SJSA1 (cell line): ENCODE results near the gene CALR3. TPM values are rescaled to one million over a fixed set of nuclear protein-coding genes. Genes with fewer than 3 reads are reported as not detected.

Experiments used
- DNase-seq, 2 experiments: peaks; one replicate each; pipeline ENCODE4 v3.0.0-alpha.2; 2015 to 2020; ENCODE audit warnings: low spot score in 2 of 2, low read depth in 1 of 2
- H3K27ac ChIP-seq: fragments of 250-450 bp; sonication (Bioruptor Pico); 2 replicates; pipeline ENCODE4 v1.5.1; 2020; ENCODE audit warnings: mild to moderate bottlenecking, moderate library complexity
- H3K27me3 ChIP-seq: fragments of 250-450 bp; sonication (Bioruptor Pico); replicated peaks from 2 replicates; pipeline ENCODE4 v1.5.1; 2020; ENCODE audit warnings: mild to moderate bottlenecking, moderate library complexity
- H3K36me3 ChIP-seq: fragments of 250-450 bp; sonication (Bioruptor Pico); 2 replicates; pipeline ENCODE4 v1.5.1; 2020; ENCODE audit warnings: mild to moderate bottlenecking
- H3K4me1 ChIP-seq: fragments of 250-450 bp; sonication (Bioruptor Pico); replicated peaks from 2 replicates; pipeline ENCODE4 v1.6.1; 2021; ENCODE audit warnings: mild to moderate bottlenecking
- H3K4me3 ChIP-seq: fragments of 250-450 bp; sonication (Bioruptor Pico); 2 replicates; pipeline ENCODE4 v1.5.1; 2020; ENCODE audit warnings: mild to moderate bottlenecking
- H3K9me3 ChIP-seq: fragments of 250-450 bp; sonication (Bioruptor Pico); replicated peaks from 2 replicates; pipeline ENCODE4 v1.5.1; 2020; ENCODE audit warnings: mild to moderate bottlenecking
- total RNA-seq: library from RNA; depleted of rRNA; stranded (reverse); fragments of >200 nt; shearing (Covaris generic); gene quantifications from 2 replicates; pipeline ENCODE4 v1.2.3, GENCODE V29; 2014

Gene CALR3
- total RNA-seq, 1 experiment from 2014 or later = not detected

GRCh38 chr19:16463991-16464575, 31.9 kb downstream of the CALR3 start:
- Histone ChIP-seq H3K4me3 (no peak overlapping the region), H3K36me3 (no peaks in the 10 kb centered on the region; the same call in none of the 2 replicates), H3K4me1 (peaks cover 7% of the 10 kb centered on the region), H3K9me3 (no peaks in the 10 kb centered on the region), H3K27ac (no peak overlapping the region), H3K27me3 (no peaks in the 10 kb centered on the region)
- DNase-seq = no peak

GRCh38 chr19:16463341-16463990, 32.5 kb downstream of the CALR3 start:
- H3K9me3 ChIP-seq = no peaks in the 10 kb centered on the region
- no peaks in the 10 kb centered on the region; the same call in none of the 2 replicates for H3K36me3 ChIP-seq
- peaks cover 7% of the 10 kb centered on the region for H3K4me1 ChIP-seq
- no peaks in the 10 kb centered on the region for H3K27me3 ChIP-seq
- H3K4me3 ChIP-seq = no peak overlapping the region
- no peak overlapping the region for H3K27ac ChIP-seq
- DNase-seq = no peak

- Histone ChIP-seq H3K27me3 (no peaks in the 10 kb centered on the region), H3K4me1 (peaks cover 11% of the 10 kb centered on the region), H3K27ac (no peak overlapping the region), H3K9me3 (no peaks in the 10 kb centered on the region), H3K4me3 (no peak overlapping the region), H3K36me3 (no peaks in the 10 kb centered on the region; the same call in none of the 2 replicates)
- no peak for DNase-seq
Observed at GRCh38 chr19:16462757-16463250, 33.2 kb downstream of the CALR3 start.

- H3K9me3 ChIP-seq = no peaks in the 10 kb centered on the region
- H3K27ac ChIP-seq = no peak overlapping the region
- H3K4me3 ChIP-seq = no peak overlapping the region
- H3K27me3 ChIP-seq = no peaks in the 10 kb centered on the region
- no peaks in the 10 kb centered on the region; the same call in none of the 2 replicates for H3K36me3 ChIP-seq
- DNase-seq = no peak
- H3K4me1 ChIP-seq = peaks cover 23% of the 10 kb centered on the region
Observed at GRCh38 chr19:16461630-16462051, 34.3 kb downstream of the CALR3 start.

GRCh38 chr19:16460454-16460853, 35.5 kb downstream of the CALR3 start:
- no peak overlapping the region for H3K27ac ChIP-seq

GRCh38 chr19:16459680-16460079, 36.3 kb downstream of the CALR3 start:
- no peak for DNase-seq
- H3K4me3 ChIP-seq = no peak overlapping the region
- H3K36me3 ChIP-seq = peaks cover 2% of the 10 kb centered on the region
- H3K27me3 ChIP-seq = no peaks in the 10 kb centered on the region
- no peak overlapping the region for H3K27ac ChIP-seq
- peaks cover 30% of the 10 kb centered on the region for H3K4me1 ChIP-seq
- no peaks in the 10 kb centered on the region for H3K9me3 ChIP-seq

More at GRCh38 chr19:16460454-16460853, 35.5 kb downstream of the CALR3 start:
- no peak for DNase-seq
- Histone ChIP-seq H3K9me3 (no peaks in the 10 kb centered on the region), H3K27me3 (no peaks in the 10 kb centered on the region), H3K4me3 (no peak overlapping the region), H3K4me1 (peaks cover 30% of the 10 kb centered on the region), H3K36me3 (peaks cover 2% of the 10 kb centered on the region)

- DNase-seq = no peak
- no peak overlapping the region for H3K4me3 ChIP-seq
- H3K4me1 ChIP-seq = peaks cover 28% of the 10 kb centered on the region
- H3K27me3 ChIP-seq = no peaks in the 10 kb centered on the region
- H3K27ac ChIP-seq = no peak overlapping the region
- H3K36me3 ChIP-seq = peaks cover 2% of the 10 kb centered on the region
- H3K9me3 ChIP-seq = no peaks in the 10 kb centered on the region
Observed at GRCh38 chr19:16458391-16459341, 37.3 kb downstream of the CALR3 start.

GRCh38 chr19:16457954-16458331, 38.0 kb downstream of the CALR3 start:
- peak overlapping the region; percentile 18 for H3K27ac ChIP-seq

GRCh38 chr19:16457195-16457953, 38.6 kb downstream of the CALR3 start:
- peak; percentile 48 to 63 for DNase-seq
- H3K4me1 ChIP-seq = peaks cover 24% of the 10 kb centered on the region
- no peaks in the 10 kb centered on the region for H3K9me3 ChIP-seq
- peak overlapping the region; percentile 18 for H3K27ac ChIP-seq
- H3K4me3 ChIP-seq = no peak overlapping the region
- peaks cover 2% of the 10 kb centered on the region; the same call in 1 of the 2 replicates for H3K36me3 ChIP-seq
- H3K27me3 ChIP-seq = no peaks in the 10 kb centered on the region

More at GRCh38 chr19:16457954-16458331, 38.0 kb downstream of the CALR3 start:
- H3K4me1 ChIP-seq = peaks cover 25% of the 10 kb centered on the region
- DNase-seq = no peak
- H3K9me3 ChIP-seq = no peaks in the 10 kb centered on the region
- H3K27me3 ChIP-seq = no peaks in the 10 kb centered on the region
- peaks cover 2% of the 10 kb centered on the region for H3K36me3 ChIP-seq
- no peak overlapping the region for H3K4me3 ChIP-seq

- no peaks in the 10 kb centered on the region for H3K9me3 ChIP-seq
- H3K27ac ChIP-seq = no peak overlapping the region
- H3K4me1 ChIP-seq = peaks cover 24% of the 10 kb centered on the region
- H3K36me3 ChIP-seq = peaks cover 2% of the 10 kb centered on the region; the same call in 1 of the 2 replicates
- no peaks in the 10 kb centered on the region for H3K27me3 ChIP-seq
- DNase-seq = no peak
- no peak overlapping the region for H3K4me3 ChIP-seq
Observed at GRCh38 chr19:16456652-16457194, 39.2 kb downstream of the CALR3 start.

- H3K36me3 ChIP-seq = peaks cover 2% of the 10 kb centered on the region; the same call in 1 of the 2 replicates
- peaks cover 24% of the 10 kb centered on the region for H3K4me1 ChIP-seq
- H3K27ac ChIP-seq = no peak overlapping the region
- H3K9me3 ChIP-seq = no peaks in the 10 kb centered on the region
- DNase-seq = no peak
- H3K27me3 ChIP-seq = no peaks in the 10 kb centered on the region
- H3K4me3 ChIP-seq = no peak overlapping the region
Observed at GRCh38 chr19:16455489-16455888, 40.5 kb downstream of the CALR3 start.

- Histone ChIP-seq H3K27ac (no peak overlapping the region), H3K4me3 (no peak overlapping the region), H3K9me3 (0 out of 2 replicates have a peak, but pooled peaks cover 3% of the 10 kb centered on the region), H3K27me3 (no peaks in the 10 kb centered on the region), H3K36me3 (peaks cover 2% of the 10 kb centered on the region), H3K4me1 (peaks cover 31% of the 10 kb centered on the region)
- no peak for DNase-seq
Observed at GRCh38 chr19:16454351-16454918, 41.5 kb downstream of the CALR3 start.
